ENCODE measurements around the gene SNAP47. TPM values are rescaled to one million over a fixed set of nuclear protein-coding genes. Genes with fewer than 3 reads are reported as not detected.

Gene SNAP47
- total RNA-seq, 1 experiment from 2014 or later = 59.8 TPM

DNA sequence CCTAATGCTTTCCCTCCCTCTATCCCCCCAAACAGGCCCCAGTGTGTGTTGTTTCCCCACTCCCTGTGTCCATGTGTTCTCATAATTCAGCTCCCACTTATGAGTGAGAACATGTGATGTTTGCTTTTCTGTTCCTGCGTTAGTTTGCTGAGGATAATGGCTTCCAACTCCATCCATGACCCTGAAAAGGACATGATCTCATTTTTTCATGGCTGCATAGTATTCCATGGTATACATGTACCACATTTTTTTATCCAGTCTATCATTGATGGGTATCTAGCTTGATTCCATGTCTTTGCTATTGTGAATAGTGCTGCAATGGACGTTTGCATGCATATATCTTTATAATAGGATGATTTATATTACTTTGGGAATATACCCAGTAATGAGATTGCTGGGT, 89.0 kb downstream of the SNAP47 start:
- Histone ChIP-seq H3K36me3 (no peaks in the 10 kb centered on the region), H3K27me3 (no peaks in the 10 kb centered on the region), H3K9me3 (peaks cover 16% of the 10 kb centered on the region), H3K4me3 (no peak overlapping the region)
- DNase-seq = no peak

DNA sequence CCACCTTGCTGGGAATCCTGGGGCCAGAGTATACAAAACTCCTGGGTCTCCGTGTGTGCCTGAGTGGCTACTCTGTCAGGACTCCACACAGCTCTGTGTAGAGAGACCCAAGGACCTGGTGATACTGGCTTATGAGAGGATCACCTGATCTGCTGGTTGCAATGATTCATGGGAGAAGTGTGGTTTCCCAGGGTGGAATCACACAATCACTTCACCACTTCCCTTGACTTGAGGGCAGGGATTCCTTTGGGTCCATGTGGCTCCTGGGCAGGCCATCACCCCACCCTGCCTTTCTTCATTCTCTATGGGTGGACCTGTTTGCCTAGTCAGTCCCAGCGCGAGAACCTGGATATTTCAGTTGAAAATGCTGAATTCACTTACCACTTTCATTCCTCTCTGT, 93.6 kb downstream of the SNAP47 start:
- no peak for DNase-seq

More for the DNA sequence above, 93.6 kb downstream of the SNAP47 start:
- Histone ChIP-seq H3K4me3 (no peak overlapping the region), H3K36me3 (no peaks in the 10 kb centered on the region), H3K27me3 (no peaks in the 10 kb centered on the region; the same call in 1 of the 2 replicates), H3K9me3 (peaks cover 6% of the 10 kb centered on the region)

Other genes with a start within 250 kb of the SNAP47 start
- 0.79 and 2.1 TPM in 2 replicates for gene ZNF678, start 171.9 kb upstream of the SNAP47 start, total RNA-seq (2014; rRNA removed; shearing (Covaris generic); ENCODE audit: low replicate concordance)
- 40.2 and 63.4 TPM in 2 replicates for gene JMJD4, start 133 bp upstream of the SNAP47 start, total RNA-seq (2014; rRNA removed; shearing (Covaris generic); ENCODE audit: low replicate concordance)
- not detected in 2 replicates for gene PRSS38, start 80.2 kb downstream of the SNAP47 start, total RNA-seq (2014; rRNA removed; shearing (Covaris generic); ENCODE audit: low replicate concordance)
- 10.8 and 11.3 TPM in 2 replicates for gene WNT9A, start 212.5 kb downstream of the SNAP47 start, total RNA-seq (2014; rRNA removed; shearing (Covaris generic); ENCODE audit: low replicate concordance)

Data from MG63 (cell line).